Measurements from ENCODE around the gene OR2Y1.

The OR2Y1 gene

DNA sequence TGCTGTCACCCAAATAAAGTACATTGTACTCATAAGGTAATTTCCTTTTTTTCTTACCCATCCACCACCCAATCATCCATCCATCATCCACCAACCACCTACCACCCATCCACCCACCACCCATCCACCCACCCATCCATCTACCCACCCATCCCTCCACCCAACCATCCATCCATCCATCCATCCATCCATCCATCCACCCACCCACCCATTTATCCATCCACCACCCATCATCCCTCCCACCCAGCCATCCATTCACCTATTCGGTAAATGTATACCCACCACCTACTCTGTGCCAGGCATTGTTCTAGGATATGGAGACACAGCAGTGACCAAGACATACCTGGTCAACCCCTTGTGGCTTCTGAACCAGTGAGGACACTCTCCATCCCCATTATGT lies 37.6 kb upstream of the OR2Y1 start:
- Histone ChIP-seq H3K14ac (ENCODE audit: low read length) (no peak overlapping the region), H2AK5ac (ENCODE audit: low read depth, low read length) (no peak overlapping the region), H2AFZ (ENCODE audit: low read length) (no peak overlapping the region), H3K36me3 (replicated peaks in 1 of 2; ENCODE audit: control insufficient read depth in 2 of 2, insufficient read depth in 2 of 2, low read length in 2 of 2) (no peaks in the 10 kb centered on the region), H2BK12ac (ENCODE audit: low read length) (no peak overlapping the region), H4K91ac (ENCODE audit: low read depth, low read length, poor library complexity) (no peak overlapping the region), H3K4me3 (ENCODE audit: low read length in 2 of 2) (no peak overlapping the region), H4K8ac (ENCODE audit: low read depth, low read length) (no peak overlapping the region), H2BK120ac (ENCODE audit: low read depth, low read length) (no peak overlapping the region), H3K27me3 (ENCODE audit: control insufficient read depth in 3 of 3, insufficient read depth in 3 of 3, low read depth in 1 of 3, low read length in 3 of 3) (peaks cover 0 to 6% (median 0%) of the 10 kb centered on the region in 3 experiments), H2BK5ac (ENCODE audit: low read length) (no peak overlapping the region), H3K4me2 (ENCODE audit: insufficient read depth, low read length, poor library complexity, severe bottlenecking) (no peak overlapping the region), H3K27ac (replicated peaks; ENCODE audit: low read length) (no peak overlapping the region), H3K9ac (ENCODE audit: low read depth, low read length, poor library complexity) (no peak overlapping the region), H3K23ac (ENCODE audit: low read depth, low read length, poor library complexity) (no peak overlapping the region), H3K9me3 (replicated peaks in 1 of 2; ENCODE audit: control insufficient read depth in 2 of 2, insufficient read depth in 1 of 2, low read depth in 1 of 2, low read length in 2 of 2) (peaks cover 0 to 2% of the 10 kb centered on the region in 2 donors), H3K79me1 (ENCODE audit: low read depth, low read length) (no peaks in the 10 kb centered on the region), H2BK15ac (ENCODE audit: low read length) (no peak overlapping the region), H3K4ac (ENCODE audit: low read length) (no peak overlapping the region), H3K18ac (ENCODE audit: low read length) (no peak overlapping the region), H3K4me1 (ENCODE audit: control insufficient read depth in 2 of 2, insufficient read depth in 1 of 2, low read depth in 1 of 2, low read length in 2 of 2) (no peaks in the 10 kb centered on the region)
- no CpG with 5 or more reads among the region's 1 CpG for WGBS, 2 donors (ENCODE audit: extremely low coverage in 2 of 2, insufficient read length in 2 of 2, insufficient replicate concordance in 1 of 2)
- DNase-seq (ENCODE audit: low spot score) = no peak

GRCh38 chr5:180776376-180776775 lies 36.5 kb upstream of the OR2Y1 start:
- H3K27me3 ChIP-seq (ENCODE audit: control insufficient read depth in 3 of 3, insufficient read depth in 3 of 3, low read depth in 1 of 3, low read length in 3 of 3) = peaks cover 0 to 6% (median 0%) of the 10 kb centered on the region in 3 experiments
- H2BK5ac ChIP-seq (ENCODE audit: low read length) = no peak overlapping the region
- H2BK12ac ChIP-seq (ENCODE audit: low read length) = no peak overlapping the region
- H3K18ac ChIP-seq (ENCODE audit: low read length) = no peak overlapping the region
- H2BK15ac ChIP-seq (ENCODE audit: low read length) = no peak overlapping the region
- no peak overlapping the region for H4K8ac ChIP-seq (ENCODE audit: low read depth, low read length)
- peaks cover 2 to 6% of the 10 kb centered on the region in 2 donors for H3K9me3 ChIP-seq (replicated peaks in 1 of 2; ENCODE audit: control insufficient read depth in 2 of 2, insufficient read depth in 1 of 2, low read depth in 1 of 2, low read length in 2 of 2)
- no peak overlapping the region for H3K23ac ChIP-seq (ENCODE audit: low read depth, low read length, poor library complexity)
- H3K4me3 ChIP-seq (ENCODE audit: low read length in 2 of 2) = no peak overlapping the region
- no peak overlapping the region for H2BK120ac ChIP-seq (ENCODE audit: low read depth, low read length)
- H3K27ac ChIP-seq (replicated peaks; ENCODE audit: low read length) = no peak overlapping the region
- H2AK5ac ChIP-seq (ENCODE audit: low read depth, low read length) = no peak overlapping the region
- H3K79me1 ChIP-seq (ENCODE audit: low read depth, low read length) = no peaks in the 10 kb centered on the region
- H2AFZ ChIP-seq (ENCODE audit: low read length) = no peak overlapping the region
- H4K91ac ChIP-seq (ENCODE audit: low read depth, low read length, poor library complexity) = no peak overlapping the region
- no peak overlapping the region for H3K4ac ChIP-seq (ENCODE audit: low read length)
- no peak overlapping the region for H3K9ac ChIP-seq (ENCODE audit: low read depth, low read length, poor library complexity)
- no peaks in the 10 kb centered on the region for H3K4me1 ChIP-seq (ENCODE audit: control insufficient read depth in 2 of 2, insufficient read depth in 1 of 2, low read depth in 1 of 2, low read length in 2 of 2)
- WGBS, 2 donors (ENCODE audit: extremely low coverage in 2 of 2, insufficient read length in 2 of 2, insufficient replicate concordance in 1 of 2) = no CpG with 5 or more reads among the region's 1 CpG
- H3K4me2 ChIP-seq (ENCODE audit: insufficient read depth, low read length, poor library complexity, severe bottlenecking) = no peak overlapping the region
- DNase-seq (ENCODE audit: low spot score) = no peak
- no peak overlapping the region for H3K14ac ChIP-seq (ENCODE audit: low read length)
- no peaks in the 10 kb centered on the region for H3K36me3 ChIP-seq (replicated peaks in 1 of 2; ENCODE audit: control insufficient read depth in 2 of 2, insufficient read depth in 2 of 2, low read length in 2 of 2)

- Histone ChIP-seq H3K36me3 (replicated peaks in 1 of 2; ENCODE audit: control insufficient read depth in 2 of 2, insufficient read depth in 2 of 2, low read length in 2 of 2) (no peaks in the 10 kb centered on the region), H3K27me3 (ENCODE audit: control insufficient read depth in 3 of 3, insufficient read depth in 3 of 3, low read depth in 1 of 3, low read length in 3 of 3) (peaks cover 0 to 6% (median 0%) of the 10 kb centered on the region in 3 experiments), H3K18ac (ENCODE audit: low read length) (no peak overlapping the region), H3K9me3 (replicated peaks in 1 of 2; ENCODE audit: control insufficient read depth in 2 of 2, insufficient read depth in 1 of 2, low read depth in 1 of 2, low read length in 2 of 2) (peaks cover 2 to 6% of the 10 kb centered on the region in 2 donors), H3K27ac (replicated peaks; ENCODE audit: low read length) (no peak overlapping the region), H3K4me1 (ENCODE audit: control insufficient read depth in 2 of 2, insufficient read depth in 1 of 2, low read depth in 1 of 2, low read length in 2 of 2) (no peaks in the 10 kb centered on the region), H2AK5ac (ENCODE audit: low read depth, low read length) (no peak overlapping the region), H2BK5ac (ENCODE audit: low read length) (no peak overlapping the region), H3K14ac (ENCODE audit: low read length) (no peak overlapping the region), H2BK12ac (ENCODE audit: low read length) (no peak overlapping the region), H3K79me1 (ENCODE audit: low read depth, low read length) (no peaks in the 10 kb centered on the region), H2BK15ac (ENCODE audit: low read length) (no peak overlapping the region), H3K4me3 (ENCODE audit: low read length in 2 of 2) (no peak overlapping the region), H4K91ac (ENCODE audit: low read depth, low read length, poor library complexity) (no peak overlapping the region), H2AFZ (ENCODE audit: low read length) (no peak overlapping the region), H3K4me2 (ENCODE audit: insufficient read depth, low read length, poor library complexity, severe bottlenecking) (no peak overlapping the region), H2BK120ac (ENCODE audit: low read depth, low read length) (no peak overlapping the region), H3K23ac (ENCODE audit: low read depth, low read length, poor library complexity) (no peak overlapping the region), H3K9ac (ENCODE audit: low read depth, low read length, poor library complexity) (no peak overlapping the region), H3K4ac (ENCODE audit: low read length) (no peak overlapping the region), H4K8ac (ENCODE audit: low read depth, low read length) (no peak overlapping the region)
- no CpG with 5 or more reads among the region's 7 CpGs for whole genome bisulfite sequencing, 2 donors (ENCODE audit: extremely low coverage in 2 of 2, insufficient read length in 2 of 2, insufficient replicate concordance in 1 of 2)
- no peak for DNase-seq (ENCODE audit: low spot score)
Observed at GRCh38 chr5:180775624-180776023, 35.8 kb upstream of the OR2Y1 start.

- no peak overlapping the region for H3K18ac ChIP-seq (ENCODE audit: low read length)
Observed at GRCh38 chr5:180771839-180772238, 32.0 kb upstream of the OR2Y1 start.

More at GRCh38 chr5:180771839-180772238, 32.0 kb upstream of the OR2Y1 start:
- Histone ChIP-seq H2AFZ (ENCODE audit: low read length) (no peak overlapping the region), H2BK5ac (ENCODE audit: low read length) (no peak overlapping the region), H3K79me1 (ENCODE audit: low read depth, low read length) (no peaks in the 10 kb centered on the region), H4K91ac (ENCODE audit: low read depth, low read length, poor library complexity) (no peak overlapping the region), H3K23ac (ENCODE audit: low read depth, low read length, poor library complexity) (no peak overlapping the region), H3K27me3 (ENCODE audit: control insufficient read depth in 3 of 3, insufficient read depth in 3 of 3, low read depth in 1 of 3, low read length in 3 of 3) (peaks cover 0 to 6% (median 0%) of the 10 kb centered on the region in 3 experiments), H3K27ac (replicated peaks; ENCODE audit: low read length) (no peak overlapping the region), H3K9me3 (replicated peaks in 1 of 2; ENCODE audit: control insufficient read depth in 2 of 2, insufficient read depth in 1 of 2, low read depth in 1 of 2, low read length in 2 of 2) (peaks cover 2 to 6% of the 10 kb centered on the region in 2 donors), H2BK12ac (ENCODE audit: low read length) (no peak overlapping the region), H3K4ac (ENCODE audit: low read length) (no peak overlapping the region), H3K9ac (ENCODE audit: low read depth, low read length, poor library complexity) (no peak overlapping the region), H3K4me2 (ENCODE audit: insufficient read depth, low read length, poor library complexity, severe bottlenecking) (no peak overlapping the region), H3K14ac (ENCODE audit: low read length) (no peak overlapping the region), H3K4me3 (ENCODE audit: low read length in 2 of 2) (no peak overlapping the region), H3K36me3 (replicated peaks in 1 of 2; ENCODE audit: control insufficient read depth in 2 of 2, insufficient read depth in 2 of 2, low read length in 2 of 2) (no peaks in the 10 kb centered on the region), H4K8ac (ENCODE audit: low read depth, low read length) (no peak overlapping the region), H3K4me1 (ENCODE audit: control insufficient read depth in 2 of 2, insufficient read depth in 1 of 2, low read depth in 1 of 2, low read length in 2 of 2) (no peaks in the 10 kb centered on the region), H2AK5ac (ENCODE audit: low read depth, low read length) (no peak overlapping the region), H2BK120ac (ENCODE audit: low read depth, low read length) (no peak overlapping the region), H2BK15ac (ENCODE audit: low read length) (no peak overlapping the region)
- no peak for DNase-seq (ENCODE audit: low spot score)
